Type B pancreatic cell (in vitro differentiated cells): ENCODE results near the gene MAT2A. TPM values are rescaled to one million over a fixed set of nuclear protein-coding genes. Genes with fewer than 3 reads are reported as not detected.

Experiments
- DNase-seq: peaks from one replicate; pipeline ENCODE4 v3.0.0; 2021; ENCODE audit warnings: mixed read lengths; ENCODE audit not compliant: unreplicated experiment; ENCODE audit errors: extremely low spot score
- H3K27ac Mint-ChIP-seq: 2 replicates; pipeline ENCODE4 v1.8.0; 2021; ENCODE audit warnings: mild to moderate bottlenecking, mixed read lengths
- H3K27me3 Mint-ChIP-seq: 2 replicates; pipeline ENCODE4 v1.8.0; 2021; ENCODE audit warnings: mixed read lengths
- H3K36me3 Mint-ChIP-seq: 2 replicates; pipeline ENCODE4 v1.8.0; 2021; ENCODE audit warnings: mixed read lengths
- H3K4me1 Mint-ChIP-seq: one replicate; pipeline ENCODE4 v1.8.0; 2021; ENCODE audit warnings: mixed read lengths; ENCODE audit not compliant: unreplicated experiment
- H3K4me3 Mint-ChIP-seq: 2 replicates; pipeline ENCODE4 v1.8.0; 2021; ENCODE audit warnings: mild to moderate bottlenecking, mixed read lengths
- H3K9me3 Mint-ChIP-seq: 2 replicates; pipeline ENCODE4 v1.8.0; 2021; ENCODE audit warnings: mixed read lengths
- CTCF ChIP-seq: fragments of 200-600 bp; sonication (generic); conservative IDR thresholded peaks from 2 replicates; pipeline ENCODE4 v1.5.0; 2021; ENCODE audit warnings: antibody characterized with exemption, mild to moderate bottlenecking
- total RNA-seq: library from RNA; stranded (reverse); gene quantifications from 2 replicates; pipeline ENCODE4 v1.2.1, GENCODE V29; 2021; ENCODE audit warnings: low replicate concordance

Gene MAT2A
- total RNA-seq, 1 donor from 2014 or later, result 403 TPM

- Mint-ChIP-seq H3K36me3 (no peaks in the 10 kb centered on the region), H3K27me3 (no peaks in the 10 kb centered on the region), H3K27ac (no peak overlapping the region), H3K4me3 (no peak overlapping the region), H3K9me3 (no peaks in the 10 kb centered on the region), H3K4me1 (peaks cover 36% of the 10 kb centered on the region)
- TF ChIP-seq CTCF, result no peak
- DNase-seq, result no peak
Measured at GRCh38 chr2:85527787-85528186, 11.2 kb upstream of the MAT2A start.

GRCh38 chr2:85528355-85528754, 10.6 kb upstream of the MAT2A start:
- no peak overlapping the region for H3K27ac Mint-ChIP-seq
- peaks cover 31% of the 10 kb centered on the region for H3K4me1 Mint-ChIP-seq
- no peak for DNase-seq
- no peaks in the 10 kb centered on the region for H3K27me3 Mint-ChIP-seq
- H3K36me3 Mint-ChIP-seq, result no peaks in the 10 kb centered on the region
- no peak for TF ChIP-seq CTCF
- no peak overlapping the region for H3K4me3 Mint-ChIP-seq
- no peaks in the 10 kb centered on the region for H3K9me3 Mint-ChIP-seq

- Mint-ChIP-seq H3K27me3 (no peaks in the 10 kb centered on the region), H3K27ac (no peak overlapping the region), H3K4me1 (peaks cover 16% of the 10 kb centered on the region), H3K36me3 (no peaks in the 10 kb centered on the region), H3K4me3 (no peak overlapping the region), H3K9me3 (no peaks in the 10 kb centered on the region)
- DNase-seq, result no peak
- TF ChIP-seq CTCF, result no peak
Measured at GRCh38 chr2:85529809-85530208, 9.2 kb upstream of the MAT2A start.

GRCh38 chr2:85531589-85531988, 7.4 kb upstream of the MAT2A start:
- TF ChIP-seq CTCF, result no peak
- Mint-ChIP-seq H3K9me3 (no peaks in the 10 kb centered on the region), H3K27me3 (no peaks in the 10 kb centered on the region), H3K4me3 (no peak overlapping the region), H3K27ac (no peak overlapping the region), H3K4me1 (peaks cover 10% of the 10 kb centered on the region), H3K36me3 (no peaks in the 10 kb centered on the region)
- DNase-seq, result no peak

GRCh38 chr2:85534099-85534498, 4.9 kb upstream of the MAT2A start:
- Mint-ChIP-seq H3K36me3 (no peaks in the 10 kb centered on the region), H3K9me3 (no peaks in the 10 kb centered on the region), H3K27me3 (no peaks in the 10 kb centered on the region), H3K4me3 (no peak overlapping the region), H3K4me1 (peaks cover 14% of the 10 kb centered on the region), H3K27ac (no peak overlapping the region)
- no peak for TF ChIP-seq CTCF
- DNase-seq, result no peak

- no peak overlapping the region for H3K27ac Mint-ChIP-seq
- DNase-seq, result no peak
- no peak for TF ChIP-seq CTCF
- H3K9me3 Mint-ChIP-seq, result no peaks in the 10 kb centered on the region
- H3K4me3 Mint-ChIP-seq, result no peak overlapping the region
- H3K27me3 Mint-ChIP-seq, result no peaks in the 10 kb centered on the region
- peaks cover 14% of the 10 kb centered on the region for H3K4me1 Mint-ChIP-seq
- peaks cover 1% of the 10 kb centered on the region for H3K36me3 Mint-ChIP-seq
Measured at GRCh38 chr2:85534881-85535280, 4.1 kb upstream of the MAT2A start.
